Measurements from ENCODE around the gene CFAP299. TPM values are rescaled to one million over a fixed set of nuclear protein-coding genes. Genes with fewer than 3 reads are reported as not detected.

Gene CFAP299
- total and polyA plus RNA-seq, 9 of the 15 experiments (the other 6 are each of a cell fraction or from before 2014, with no cell fraction given): 0.09 to 3.0 (median 0.76) TPM

DNA sequence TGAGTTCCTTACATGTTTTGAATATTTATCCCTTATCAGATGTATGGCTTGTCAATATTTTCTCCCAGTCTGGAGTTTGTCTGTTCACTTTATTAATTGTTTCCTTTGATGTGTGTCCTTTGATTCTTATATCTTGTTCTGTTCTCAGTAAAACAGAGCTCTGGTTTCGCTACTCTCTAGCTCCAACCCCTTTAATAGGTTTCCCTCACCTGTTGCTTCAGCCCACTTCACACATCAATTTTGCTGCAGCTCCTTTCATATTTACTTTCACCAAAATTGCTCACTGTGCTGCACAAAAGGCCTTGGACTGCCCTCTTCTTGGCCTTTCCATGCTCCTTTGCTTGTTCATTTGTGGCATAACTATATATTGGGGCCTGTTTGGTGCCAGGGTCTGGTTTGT, 85.1 kb downstream of the CFAP299 start:
- H3K4me3 ChIP-seq: no peak overlapping the region
- H3K4me1 ChIP-seq (replicated peaks in 1 of 2; ENCODE audit: control insufficient read depth in 2 of 2, insufficient read depth in 2 of 2, low read length in 2 of 2): peaks cover 0 to 24% of the 10 kb centered on the region in 2 experiments; a peak in 3 of 5 replicates
- in situ Hi-C loops (cut with MboI) (no loop called here), intact Hi-C loops (cut with micrococcal nuclease) (no loop called here)
- H3K36me3 ChIP-seq (ENCODE audit: control insufficient read depth, insufficient read depth, low read length): no peaks in the 10 kb centered on the region
- CTCF ChIA-PET (ENCODE audit: low intra/inter-chr PET ratio): no interaction called here
- H3K9me1 ChIP-seq (ENCODE audit: control insufficient read depth, insufficient read depth, low read length): no peaks in the 10 kb centered on the region
- no peak for TF ChIP-seq ERF (CRISPR knock-in tag; IDR thresholded peaks at IDR 0.05)
- TF ChIP-seq ZNF644 (tag; IDR thresholded peaks at IDR 0.05; ENCODE audit: low read depth): no peak
- TF ChIP-seq, protein P1, sequence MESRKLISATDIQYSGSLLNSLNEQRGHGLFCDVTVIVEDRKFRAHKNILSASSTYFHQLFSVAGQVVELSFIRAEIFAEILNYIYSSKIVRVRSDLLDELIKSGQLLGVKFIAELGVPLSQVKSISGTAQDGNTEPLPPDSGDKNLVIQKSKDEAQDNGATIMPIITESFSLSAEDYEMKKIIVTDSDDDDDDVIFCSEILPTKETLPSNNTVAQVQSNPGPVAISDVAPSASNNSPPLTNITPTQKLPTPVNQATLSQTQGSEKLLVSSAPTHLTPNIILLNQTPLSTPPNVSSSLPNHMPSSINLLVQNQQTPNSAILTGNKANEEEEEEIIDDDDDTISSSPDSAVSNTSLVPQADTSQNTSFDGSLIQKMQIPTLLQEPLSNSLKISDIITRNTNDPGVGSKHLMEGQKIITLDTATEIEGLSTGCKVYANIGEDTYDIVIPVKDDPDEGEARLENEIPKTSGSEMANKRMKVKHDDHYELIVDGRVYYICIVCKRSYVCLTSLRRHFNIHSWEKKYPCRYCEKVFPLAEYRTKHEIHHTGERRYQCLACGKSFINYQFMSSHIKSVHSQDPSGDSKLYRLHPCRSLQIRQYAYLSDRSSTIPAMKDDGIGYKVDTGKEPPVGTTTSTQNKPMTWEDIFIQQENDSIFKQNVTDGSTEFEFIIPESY (CRISPR knock-in tag; IDR thresholded peaks at IDR 0.05): no peak
- TF ChIP-seq, protein P2, sequence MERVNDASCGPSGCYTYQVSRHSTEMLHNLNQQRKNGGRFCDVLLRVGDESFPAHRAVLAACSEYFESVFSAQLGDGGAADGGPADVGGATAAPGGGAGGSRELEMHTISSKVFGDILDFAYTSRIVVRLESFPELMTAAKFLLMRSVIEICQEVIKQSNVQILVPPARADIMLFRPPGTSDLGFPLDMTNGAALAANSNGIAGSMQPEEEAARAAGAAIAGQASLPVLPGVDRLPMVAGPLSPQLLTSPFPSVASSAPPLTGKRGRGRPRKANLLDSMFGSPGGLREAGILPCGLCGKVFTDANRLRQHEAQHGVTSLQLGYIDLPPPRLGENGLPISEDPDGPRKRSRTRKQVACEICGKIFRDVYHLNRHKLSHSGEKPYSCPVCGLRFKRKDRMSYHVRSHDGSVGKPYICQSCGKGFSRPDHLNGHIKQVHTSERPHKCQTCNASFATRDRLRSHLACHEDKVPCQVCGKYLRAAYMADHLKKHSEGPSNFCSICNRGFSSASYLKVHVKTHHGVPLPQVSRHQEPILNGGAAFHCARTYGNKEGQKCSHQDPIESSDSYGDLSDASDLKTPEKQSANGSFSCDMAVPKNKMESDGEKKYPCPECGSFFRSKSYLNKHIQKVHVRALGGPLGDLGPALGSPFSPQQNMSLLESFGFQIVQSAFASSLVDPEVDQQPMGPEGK (CRISPR knock-in tag; IDR thresholded peaks at IDR 0.05; ENCODE audit: borderline replicate concordance): no peak
- no peak for TF ChIP-seq KLF16 (IDR thresholded peaks at IDR 0.05)
- no peak for TF ChIP-seq SIX5 (IDR thresholded peaks at IDR 0.05; ENCODE audit: borderline replicate concordance in 1 of 2, insufficient read depth in 1 of 2, low read depth in 1 of 2, low read length in 2 of 2)
- no peak for TF ChIP-seq NELFE (IDR thresholded peaks at IDR 0.05; ENCODE audit: insufficient read depth, insufficient read length)
- TF ChIP-seq ZNF707 (CRISPR knock-in tag; conservative IDR thresholded peaks at IDR 0.05): no peak
- no peak for TF ChIP-seq KLF1 (tag; IDR thresholded peaks at IDR 0.05)
- TF ChIP-seq ZNF12 (CRISPR knock-in tag; IDR thresholded peaks at IDR 0.05): no peak
- TF ChIP-seq ZNF165 (CRISPR knock-in tag; IDR thresholded peaks at IDR 0.05; ENCODE audit: borderline replicate concordance): no peak
- TF ChIP-seq MEF2D (tag; conservative IDR thresholded peaks at IDR 0.05; ENCODE audit: low read depth): no peak
- TF ChIP-seq, protein P3, sequence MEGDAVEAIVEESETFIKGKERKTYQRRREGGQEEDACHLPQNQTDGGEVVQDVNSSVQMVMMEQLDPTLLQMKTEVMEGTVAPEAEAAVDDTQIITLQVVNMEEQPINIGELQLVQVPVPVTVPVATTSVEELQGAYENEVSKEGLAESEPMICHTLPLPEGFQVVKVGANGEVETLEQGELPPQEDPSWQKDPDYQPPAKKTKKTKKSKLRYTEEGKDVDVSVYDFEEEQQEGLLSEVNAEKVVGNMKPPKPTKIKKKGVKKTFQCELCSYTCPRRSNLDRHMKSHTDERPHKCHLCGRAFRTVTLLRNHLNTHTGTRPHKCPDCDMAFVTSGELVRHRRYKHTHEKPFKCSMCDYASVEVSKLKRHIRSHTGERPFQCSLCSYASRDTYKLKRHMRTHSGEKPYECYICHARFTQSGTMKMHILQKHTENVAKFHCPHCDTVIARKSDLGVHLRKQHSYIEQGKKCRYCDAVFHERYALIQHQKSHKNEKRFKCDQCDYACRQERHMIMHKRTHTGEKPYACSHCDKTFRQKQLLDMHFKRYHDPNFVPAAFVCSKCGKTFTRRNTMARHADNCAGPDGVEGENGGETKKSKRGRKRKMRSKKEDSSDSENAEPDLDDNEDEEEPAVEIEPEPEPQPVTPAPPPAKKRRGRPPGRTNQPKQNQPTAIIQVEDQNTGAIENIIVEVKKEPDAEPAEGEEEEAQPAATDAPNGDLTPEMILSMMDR (IDR thresholded peaks at IDR 0.05 in 2 of 3, conservative IDR thresholded peaks at IDR 0.05 in 1 of 3; ENCODE audit: insufficient read depth in 2 of 3, low read depth in 1 of 3, low read length in 3 of 3): no peak
- no peaks in the 10 kb centered on the region for H4K20me1 ChIP-seq (replicated peaks; ENCODE audit: control insufficient read depth, insufficient read depth, low read length)
- no peak for ATAC-seq
- DNase-seq (ENCODE audit: extremely low read depth in 1 of 4, low spot score in 3 of 4): no peak
- H3K9ac ChIP-seq (ENCODE audit: insufficient read depth in 1 of 2, low read depth in 2 of 2, low read length in 2 of 2): no peak overlapping the region
- no peak overlapping the region for H2AFZ ChIP-seq (ENCODE audit: low read depth, low read length)
- no peaks in the 10 kb centered on the region for H3K27me3 ChIP-seq (ENCODE audit: control insufficient read depth in 2 of 2, insufficient read depth in 2 of 2, low read length in 2 of 2)
- POLR2A ChIA-PET: no interaction called here
- no peak for FAIRE-seq
- H3K79me2 ChIP-seq (ENCODE audit: control insufficient read depth, insufficient read depth, low read length): no peaks in the 10 kb centered on the region
- H3K9me3 ChIP-seq (replicated peaks; ENCODE audit: control insufficient read depth, insufficient read depth, low read depth, low read length): no peaks in the 10 kb centered on the region
- H3K4me2 ChIP-seq (ENCODE audit: insufficient read depth, low read length): no peak overlapping the region
- WGBS (ENCODE audit: insufficient coverage, low coverage, missing lambda C conversion rate): 36% methylated on average over 1 of the region's 1 CpG
- BruUV-seq (replicated peaks): no TSS peak
- no peak overlapping the region for H3K27ac ChIP-seq (ENCODE audit: extremely low read depth, low read depth, low read length)

Measured in K562 (cell line).